Hepatocyte (in vitro differentiated cells): Measurements from ENCODE around the gene RASAL1. TPM values are rescaled to one million over a fixed set of nuclear protein-coding genes. Genes with fewer than 3 reads are reported as not detected.

Source experiments
- DNase-seq: peaks from one replicate; pipeline ENCODE4 v3.0.0-alpha.2; 2016; ENCODE audit warnings: low spot score
- H2AFZ ChIP-seq: fragments of 200-600 bp; sonication (generic); 2 replicates; pipeline ENCODE4 v1.6.0; 2016; ENCODE audit warnings: antibody characterized with exemption, mild to moderate bottlenecking
- H3K27ac ChIP-seq: fragments of 200-600 bp; sonication (generic); 2 replicates; pipeline ENCODE4 v1.5.1; 2016; ENCODE audit warnings: mild to moderate bottlenecking
- H3K27me3 ChIP-seq: fragments of 200-600 bp; sonication (generic); 2 replicates; pipeline ENCODE4 v1.6.1; 2016
- H3K36me3 ChIP-seq: fragments of 200-600 bp; sonication (generic); replicated peaks from 2 replicates; pipeline ENCODE4 v1.5.1; 2016; ENCODE audit warnings: low read depth; ENCODE audit not compliant: insufficient read depth
- H3K4me1 ChIP-seq: fragments of 200-600 bp; sonication (generic); 2 replicates; pipeline ENCODE4 v1.5.1; 2016; ENCODE audit warnings: mild to moderate bottlenecking, moderate library complexity; ENCODE audit not compliant: insufficient read depth
- H3K4me2 ChIP-seq: fragments of 200-600 bp; sonication (generic); 2 replicates; pipeline ENCODE4 v1.6.0; 2016
- H3K4me3 ChIP-seq: fragments of 200-600 bp; sonication (generic); 2 replicates; pipeline ENCODE4 v1.5.1; 2016; ENCODE audit warnings: mild to moderate bottlenecking
- H3K79me2 ChIP-seq: fragments of 200-600 bp; sonication (generic); 2 replicates; pipeline ENCODE4 v1.6.0; 2017; ENCODE audit warnings: mild to moderate bottlenecking
- H3K9me2 ChIP-seq: fragments of 200-600 bp; sonication (generic); replicated peaks from 2 replicates; pipeline ENCODE4 v1.6.0; 2017; ENCODE audit warnings: mild to moderate bottlenecking; ENCODE audit not compliant: insufficient read depth
- H3K9me3 ChIP-seq: fragments of 200-600 bp; sonication (generic); 2 replicates; pipeline ENCODE4 v1.5.1; 2016; ENCODE audit warnings: low read depth, mild to moderate bottlenecking
- H4K20me1 ChIP-seq: fragments of 200-600 bp; sonication (generic); 2 replicates; pipeline ENCODE4 v1.6.0; 2016; ENCODE audit warnings: mild to moderate bottlenecking; ENCODE audit not compliant: insufficient read depth, poor library complexity, severe bottlenecking
- CTCF ChIP-seq: fragments of 200-600 bp; sonication (generic); IDR thresholded peaks from 2 replicates; pipeline ENCODE4 v1.5.1; 2016; ENCODE audit warnings: antibody characterized with exemption, mild to moderate bottlenecking; ENCODE audit not compliant: poor library complexity
- EZH2 ChIP-seq: fragments of 200-600 bp; sonication (generic); IDR thresholded peaks from 2 replicates; pipeline ENCODE4 v1.6.1; 2016; ENCODE audit warnings: antibody characterized with exemption, mild to moderate bottlenecking, borderline replicate concordance
- EZH2phosphoT487 ChIP-seq: fragments of 200-600 bp; sonication (generic); IDR thresholded peaks from one replicate; pipeline ENCODE4 v1.6.1; 2018; ENCODE audit warnings: antibody characterized with exemption, mild to moderate bottlenecking, low read depth, moderate library complexity; ENCODE audit not compliant: unreplicated experiment, severe bottlenecking
- WGBS: methylation state at CpG from one replicate; pipeline ENCODE4 v1.1.6; 2016; ENCODE audit warnings: low lambda C conversion rate; ENCODE audit errors: missing lambda C conversion rate; 5-methylcytosine and 5-hydroxymethylcytosine counted together
- polyA plus RNA-seq: library from polyadenylated mRNA; unstranded; fragments of >200 nt; fragmentation: Nextera tagmentation; extraction: Ambion mirVana; gene quantifications from 2 replicates; pipeline ENCODE4 v1.2.1, GENCODE V29; 2016
- total RNA-seq: library from RNA; depleted of rRNA; stranded (reverse); fragments of >200 nt; gene quantifications from 2 replicates; pipeline ENCODE4 v1.2.3, GENCODE V29; 2014

Gene RASAL1
- total and polyA plus RNA-seq, 2 experiments from 2014 or later, result 0.74 TPM; not detected in 1

- no peak for TF ChIP-seq EZH2phosphoT487
- no peak for TF ChIP-seq EZH2
- TF ChIP-seq CTCF, result no peak
- no peaks in the 10 kb centered on the region for H3K79me2 ChIP-seq
- H4K20me1 ChIP-seq, result no peaks in the 10 kb centered on the region
- WGBS, result 36% methylated on average over 9 of the region's 9 CpGs
- no peaks in the 10 kb centered on the region for H3K9me2 ChIP-seq
- no peaks in the 10 kb centered on the region for H3K9me3 ChIP-seq
- H3K4me3 ChIP-seq, result no peak overlapping the region
- H3K4me1 ChIP-seq, result peaks cover 15% of the 10 kb centered on the region
- peaks cover 49% of the 10 kb centered on the region for H3K27me3 ChIP-seq
- peak overlapping the region; percentile 99 for H3K4me2 ChIP-seq
- no peaks in the 10 kb centered on the region for H3K36me3 ChIP-seq
- no peak overlapping the region for H2AFZ ChIP-seq
- H3K27ac ChIP-seq, result no peak overlapping the region
- DNase-seq, result no peak
Measured at GRCh38 chr12:113152196-113152834, 16.8 kb upstream of the RASAL1 start.

- peaks cover 15% of the 10 kb centered on the region for H3K4me1 ChIP-seq
- DNase-seq, result no peak
- H3K36me3 ChIP-seq, result no peaks in the 10 kb centered on the region
- H2AFZ ChIP-seq, result no peak overlapping the region
- 85% methylated on average over 3 of the region's 3 CpGs for WGBS
- H3K27me3 ChIP-seq, result peaks cover 49% of the 10 kb centered on the region
- TF ChIP-seq EZH2 (no peak), EZH2phosphoT487 (no peak), CTCF (no peak)
- no peaks in the 10 kb centered on the region for H4K20me1 ChIP-seq
- H3K4me2 ChIP-seq, result no peak overlapping the region
- H3K4me3 ChIP-seq, result no peak overlapping the region
- H3K79me2 ChIP-seq, result no peaks in the 10 kb centered on the region
- no peak overlapping the region for H3K27ac ChIP-seq
- no peaks in the 10 kb centered on the region for H3K9me2 ChIP-seq
- no peaks in the 10 kb centered on the region for H3K9me3 ChIP-seq
Measured at GRCh38 chr12:113151655-113152054, 16.1 kb upstream of the RASAL1 start.

- H3K9me2 ChIP-seq, result no peaks in the 10 kb centered on the region
- H3K9me3 ChIP-seq, result no peaks in the 10 kb centered on the region
- peaks cover 15% of the 10 kb centered on the region for H3K4me1 ChIP-seq
- H3K27me3 ChIP-seq, result peaks cover 30% of the 10 kb centered on the region
- H3K4me2 ChIP-seq, result peak within 1 kb of the TSS; percentile 34
- H3K79me2 ChIP-seq, result no peaks in the 10 kb centered on the region
- H3K4me3 ChIP-seq, result no peak within 1 kb of the TSS
- H2AFZ ChIP-seq, result no peak within 1 kb of the TSS
- no peaks in the 10 kb centered on the region for H4K20me1 ChIP-seq
- DNase-seq, result peak; percentile 91
- WGBS, result 27% methylated on average over 22 of the region's 22 CpGs
- TF ChIP-seq EZH2 (no peak), CTCF (no peak), EZH2phosphoT487 (no peak)
- no peak within 1 kb of the TSS for H3K27ac ChIP-seq
- H3K36me3 ChIP-seq, result no peaks in the 10 kb centered on the region
Measured at GRCh38 chr12:113149361-113150150, 14.0 kb upstream of the RASAL1 start, which contains the start of gene CFAP73. Gene CFAP73, plus strand, starts transcription at chr12:113149724. Its CDS starts 134 bp downstream, at chr12:113149858.
